Liver (tissue), 3 donors: Measurements from ENCODE around the gene PRSS56.

ENCODE experiments used
- CTCF ChIP-seq: fragments of 150-350 bp; IDR thresholded peaks from 2 replicates; pipeline ENCODE4 v1.5.1; 2017; ENCODE audit warnings: improper control_type of control experiment, low read depth, low read length; ENCODE audit not compliant: missing input control
- FOXA1 ChIP-seq: IDR thresholded peaks from 2 replicates; pipeline ENCODE4 v1.6.1; 2016; ENCODE audit warnings: antibody characterized with exemption
- JUND ChIP-seq, 2 donors: IDR thresholded peaks; 2 replicates each; pipeline ENCODE4 v1.6.1; 2016; ENCODE audit warnings: antibody characterized with exemption in 2 of 2
- TAF1 ChIP-seq: conservative IDR thresholded peaks from 2 replicates; pipeline ENCODE4 v1.6.1; 2016; ENCODE audit warnings: antibody characterized with exemption, mild to moderate bottlenecking
- donor health status: healthy.
- donor health status: healthy.

- TF ChIP-seq CTCF = no peak
- TF ChIP-seq TAF1 = no peak
- no peak for TF ChIP-seq JUND (IDR thresholded peaks at IDR 0.05)
- TF ChIP-seq FOXA1 = no peak
Measured at GRCh38 chr2:232551250-232551638, 31.1 kb downstream of the PRSS56 start.
